DMS 273 (cell line): ENCODE measurements around the gene VPS41.

Experiments
- DNase-seq: peaks from one replicate; lab custom pipeline; 2025; ENCODE audit not compliant: unreplicated experiment; lab: John Stamatoyannopoulos, UW

The VPS41 gene

GRCh38 chr7:38674513-38674912 lies 234.5 kb downstream of the VPS41 start:
- DNase-seq = no peak

- DNase-seq = no peak
Observed at GRCh38 chr7:38673795-38674194, 235.2 kb downstream of the VPS41 start.
